MCF 10A (cell line): ENCODE results near the gene EDN1. TPM values are rescaled to one million over a fixed set of nuclear protein-coding genes. Genes with fewer than 3 reads are reported as not detected.

Experiments used
- BruUV-seq: library from RNA; stranded (reverse); fragments of 400-500 nt; replicated peaks from 2 replicates; lab custom pipeline; 2021; lab: Mats Ljungman, UMichigan
- CTCF ChIA-PET: fragments of 300-600 bp; sonication (Branson Sonifier 250); formaldehyde crosslinking; extraction: SDS; loops from one replicate; lab custom pipeline; 2021; ENCODE audit warnings: antibody characterized with exemption, inconsistent platforms; lab: Yijun Ruan, JAX
- POLR2A ChIA-PET: fragments of 300-600, 350-650 bp; sonication (Branson Sonifier 250); formaldehyde crosslinking; extraction: SDS; loops from one replicate; lab custom pipeline; 2020; ENCODE audit warnings: antibody characterized with exemption, inconsistent platforms; lab: Yijun Ruan, JAX
- DNase-seq: peaks from one replicate; pipeline ENCODE4 v3.0.0-alpha.2; 2018; ENCODE audit not compliant: unreplicated experiment
- H3K27ac Mint-ChIP-seq: one replicate; pipeline ENCODE4 v1.8.0; 2022; ENCODE audit warnings: mild to moderate bottlenecking, low read depth, mixed read lengths; ENCODE audit not compliant: unreplicated experiment
- H3K27me3 Mint-ChIP-seq: one replicate; pipeline ENCODE4 v1.8.0; 2022; ENCODE audit warnings: mixed read lengths; ENCODE audit not compliant: insufficient read depth, unreplicated experiment
- H3K36me3 Mint-ChIP-seq: one replicate; pipeline ENCODE4 v1.8.0; 2022; ENCODE audit warnings: mild to moderate bottlenecking, moderate library complexity, mixed read lengths; ENCODE audit not compliant: insufficient read depth, unreplicated experiment
- H3K4me1 Mint-ChIP-seq: one replicate; pipeline ENCODE4 v1.8.0; 2022; ENCODE audit warnings: mixed read lengths; ENCODE audit not compliant: insufficient read depth, unreplicated experiment
- H3K4me3 Mint-ChIP-seq: one replicate; pipeline ENCODE4 v1.8.0; 2022; ENCODE audit warnings: mild to moderate bottlenecking, moderate library complexity, mixed read lengths; ENCODE audit not compliant: unreplicated experiment
- H3K9me3 Mint-ChIP-seq: one replicate; pipeline ENCODE4 v1.8.0; 2022; ENCODE audit warnings: mixed read lengths; ENCODE audit not compliant: unreplicated experiment
- intact Hi-C: fragments of 100-400 bp; cut with micrococcal nuclease; formaldehyde crosslinking; loops from 2 replicates; pipeline ENCODE4 v1.14.1; 2022
- total RNA-seq: library from RNA; stranded (reverse); gene quantifications from 2 replicates; pipeline ENCODE4 v1.2.3, GENCODE V29; 2022
- TF ChIP-seq, protein P1 (sequence below): fragments of 200-600 bp; IDR thresholded peaks from one replicate; pipeline ENCODE4 v1.8.0; 2022; ENCODE audit warnings: antibody characterized with exemption, mild to moderate bottlenecking; ENCODE audit not compliant: unreplicated experiment

EDN1 gene
- total RNA-seq, 1 experiment from 2014 or later: 2.7 TPM

DNA sequence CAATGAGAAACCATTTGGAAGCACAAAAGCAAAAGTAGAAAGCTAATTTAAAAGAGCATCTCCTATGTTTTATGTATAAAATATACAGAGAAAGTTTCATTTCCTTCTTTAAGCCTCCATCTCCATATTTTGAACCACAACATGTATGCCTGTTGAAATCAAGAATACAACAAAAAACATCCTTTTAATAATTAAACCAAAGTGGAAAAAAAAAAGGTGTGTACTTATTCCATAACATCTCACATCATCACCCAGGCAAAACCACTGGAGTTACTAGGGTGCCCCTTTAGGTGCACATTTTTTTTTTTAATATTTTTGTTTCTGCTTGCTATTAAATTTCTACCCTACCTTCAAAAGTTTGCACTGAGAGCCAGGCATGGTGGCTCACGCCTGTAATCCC is 43.0 kb downstream of the EDN1 start:
- no TSS peak for BruUV-seq
- no peaks in the 10 kb centered on the region for H3K27me3 Mint-ChIP-seq
- CTCF ChIA-PET: interaction anchor here (0.7 to 3.4 kb wide), 2 partner anchors 19 to 108 kb away, joined by 4 to 13 read pairs; no protein-coding TSS in a partner anchor

DNA sequence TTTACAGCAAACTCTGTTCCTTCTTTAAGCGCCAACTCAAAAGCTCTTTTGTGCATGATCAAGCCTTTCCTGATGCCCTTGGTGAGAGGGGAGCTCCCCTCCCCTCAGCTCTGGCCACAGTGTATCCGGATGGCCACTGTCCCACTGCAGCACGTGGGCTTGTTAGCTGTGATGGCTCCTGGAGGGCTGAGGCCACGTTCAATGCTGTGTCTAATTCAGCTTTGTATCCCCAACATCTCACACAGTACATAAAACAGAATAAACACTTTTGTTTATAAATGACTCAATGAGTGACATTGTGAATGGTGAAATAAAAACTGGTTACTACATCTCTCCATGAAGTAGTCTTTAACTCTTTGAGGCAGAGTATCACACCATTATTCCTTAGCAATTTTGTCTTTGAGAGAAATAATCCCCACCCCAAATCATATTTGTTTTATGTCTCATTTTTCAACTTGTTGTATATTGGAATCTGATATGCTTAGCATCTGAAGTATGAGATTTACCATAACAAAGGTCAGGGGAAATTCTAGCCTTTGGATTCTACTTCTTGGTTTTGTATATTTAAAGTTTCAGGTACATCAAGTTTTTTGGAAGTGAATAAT is 44.5 kb downstream of the EDN1 start:
- no peak for DNase-seq
- Mint-ChIP-seq H3K36me3 (peaks cover 13% of the 10 kb centered on the region), H3K27me3 (no peaks in the 10 kb centered on the region), H3K4me3 (no peak overlapping the region), H3K9me3 (no peaks in the 10 kb centered on the region), H3K27ac (no peak overlapping the region), H3K4me1 (peaks cover 13% of the 10 kb centered on the region)
- no TSS peak for BruUV-seq
- POLR2A ChIA-PET: interaction anchor here (0.6 to 13.7 kb wide), 5 partner anchors 11 to 22 kb away, joined by 3 to 252 read pairs (median 3); no protein-coding TSS in a partner anchor
- TF ChIP-seq, protein P1, sequence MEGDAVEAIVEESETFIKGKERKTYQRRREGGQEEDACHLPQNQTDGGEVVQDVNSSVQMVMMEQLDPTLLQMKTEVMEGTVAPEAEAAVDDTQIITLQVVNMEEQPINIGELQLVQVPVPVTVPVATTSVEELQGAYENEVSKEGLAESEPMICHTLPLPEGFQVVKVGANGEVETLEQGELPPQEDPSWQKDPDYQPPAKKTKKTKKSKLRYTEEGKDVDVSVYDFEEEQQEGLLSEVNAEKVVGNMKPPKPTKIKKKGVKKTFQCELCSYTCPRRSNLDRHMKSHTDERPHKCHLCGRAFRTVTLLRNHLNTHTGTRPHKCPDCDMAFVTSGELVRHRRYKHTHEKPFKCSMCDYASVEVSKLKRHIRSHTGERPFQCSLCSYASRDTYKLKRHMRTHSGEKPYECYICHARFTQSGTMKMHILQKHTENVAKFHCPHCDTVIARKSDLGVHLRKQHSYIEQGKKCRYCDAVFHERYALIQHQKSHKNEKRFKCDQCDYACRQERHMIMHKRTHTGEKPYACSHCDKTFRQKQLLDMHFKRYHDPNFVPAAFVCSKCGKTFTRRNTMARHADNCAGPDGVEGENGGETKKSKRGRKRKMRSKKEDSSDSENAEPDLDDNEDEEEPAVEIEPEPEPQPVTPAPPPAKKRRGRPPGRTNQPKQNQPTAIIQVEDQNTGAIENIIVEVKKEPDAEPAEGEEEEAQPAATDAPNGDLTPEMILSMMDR: no peak
- CTCF ChIA-PET: interaction anchor here (0.5 to 1.0 kb wide), 3 partner anchors 10 to 60 kb away, joined by 3 to 4 read pairs (median 3); no protein-coding TSS in a partner anchor
- intact Hi-C loops: no loop called here

More for the DNA sequence above, 43.0 kb downstream of the EDN1 start:
- Mint-ChIP-seq H3K4me1 (peaks cover 27% of the 10 kb centered on the region), H3K4me3 (no peak overlapping the region), H3K27ac (no peak overlapping the region), H3K36me3 (peaks cover 13% of the 10 kb centered on the region), H3K9me3 (no peaks in the 10 kb centered on the region)
- no peak for DNase-seq
- intact Hi-C loops: no loop called here
- POLR2A ChIA-PET: interaction anchor here (0.7 to 13.7 kb wide), 3 partner anchors 9 to 20 kb away, joined by 3 to 252 read pairs (median 3); no protein-coding TSS in a partner anchor
- TF ChIP-seq, protein P1: no peak

DNA sequence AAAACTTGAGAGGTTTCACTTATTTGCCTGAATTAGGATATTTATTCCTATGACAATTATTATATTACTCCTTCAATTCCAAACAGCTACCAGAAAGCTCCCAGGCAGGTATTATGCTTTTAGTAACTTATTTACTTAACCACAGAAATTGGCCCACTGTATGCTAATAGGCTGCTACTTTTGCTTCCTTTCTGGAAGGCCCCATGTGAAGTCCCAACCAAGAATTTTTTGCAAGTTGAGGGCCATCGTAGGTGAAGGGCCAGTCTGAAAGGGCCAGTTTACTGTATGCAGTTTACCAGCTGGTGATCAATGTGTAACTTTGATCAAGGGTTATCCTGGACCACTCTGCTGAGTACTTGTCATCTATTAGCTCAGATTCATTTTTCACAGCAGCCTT is 45.0 kb downstream of the EDN1 start:
- ChIA-PET POLR2A (interaction anchor here (1.0 to 1.4 kb wide), 3 partner anchors 11 to 21 kb away, joined by 3 to 4 read pairs (median 3); no protein-coding TSS in a partner anchor), CTCF (interaction anchor here (0.5 to 1.6 kb wide), 2 partner anchors 10 to 60 kb away, joined by 4 to 5 read pairs; no protein-coding TSS in a partner anchor)
- DNase-seq: no peak
- Mint-ChIP-seq H3K4me1 (peaks cover 10% of the 10 kb centered on the region), H3K9me3 (no peaks in the 10 kb centered on the region), H3K27ac (no peak overlapping the region), H3K4me3 (no peak overlapping the region), H3K36me3 (peaks cover 13% of the 10 kb centered on the region), H3K27me3 (no peaks in the 10 kb centered on the region)
- intact Hi-C loops: no loop called here
- TF ChIP-seq, protein P1: no peak
- BruUV-seq: no TSS peak

DNA sequence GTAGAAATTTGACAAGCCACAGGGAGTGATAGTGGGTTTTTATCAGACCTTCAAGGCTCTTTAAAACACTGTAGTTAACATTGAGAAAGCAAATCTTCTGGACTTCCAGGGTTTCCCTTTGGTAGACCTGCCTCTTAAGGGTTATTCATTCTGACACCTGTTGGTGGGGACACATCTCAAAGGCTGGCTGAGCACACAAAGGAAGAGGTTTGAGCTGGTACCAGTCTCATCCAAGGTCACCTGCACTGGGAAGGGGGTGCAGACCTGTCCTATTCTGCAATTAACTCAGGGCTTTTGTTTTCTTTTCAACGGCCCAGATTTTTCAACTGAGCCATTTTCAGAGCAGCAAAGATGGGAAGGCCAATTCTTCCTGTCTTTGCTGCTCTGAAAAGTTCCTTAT is 45.6 kb downstream of the EDN1 start:
- CTCF ChIA-PET: interaction anchor here (1.6 kb wide), 1 partner anchor 10 kb away, joined by 5 read pairs; no protein-coding TSS in a partner anchor
- no peaks in the 10 kb centered on the region for H3K27me3 Mint-ChIP-seq
- peaks cover 11% of the 10 kb centered on the region for H3K36me3 Mint-ChIP-seq
- H3K4me3 Mint-ChIP-seq: no peak overlapping the region
- no peak for DNase-seq
- BruUV-seq: no TSS peak
- no peaks in the 10 kb centered on the region for H3K9me3 Mint-ChIP-seq
- intact Hi-C loops: no loop called here
- TF ChIP-seq, protein P1: no peak
- H3K27ac Mint-ChIP-seq: no peak overlapping the region
- POLR2A ChIA-PET: interaction anchor here (1.0 to 1.4 kb wide), 3 partner anchors 12 to 22 kb away, joined by 3 to 4 read pairs (median 3); no protein-coding TSS in a partner anchor
- peaks cover 8% of the 10 kb centered on the region for H3K4me1 Mint-ChIP-seq
